ENCODE results near the gene SLC23A3.
"Not testable (repeated sequence)": the region's sequence is repeated elsewhere in the genome, so short reads cannot be mapped to it uniquely, and the experiment has no call there.

Gene SLC23A3

DNA sequence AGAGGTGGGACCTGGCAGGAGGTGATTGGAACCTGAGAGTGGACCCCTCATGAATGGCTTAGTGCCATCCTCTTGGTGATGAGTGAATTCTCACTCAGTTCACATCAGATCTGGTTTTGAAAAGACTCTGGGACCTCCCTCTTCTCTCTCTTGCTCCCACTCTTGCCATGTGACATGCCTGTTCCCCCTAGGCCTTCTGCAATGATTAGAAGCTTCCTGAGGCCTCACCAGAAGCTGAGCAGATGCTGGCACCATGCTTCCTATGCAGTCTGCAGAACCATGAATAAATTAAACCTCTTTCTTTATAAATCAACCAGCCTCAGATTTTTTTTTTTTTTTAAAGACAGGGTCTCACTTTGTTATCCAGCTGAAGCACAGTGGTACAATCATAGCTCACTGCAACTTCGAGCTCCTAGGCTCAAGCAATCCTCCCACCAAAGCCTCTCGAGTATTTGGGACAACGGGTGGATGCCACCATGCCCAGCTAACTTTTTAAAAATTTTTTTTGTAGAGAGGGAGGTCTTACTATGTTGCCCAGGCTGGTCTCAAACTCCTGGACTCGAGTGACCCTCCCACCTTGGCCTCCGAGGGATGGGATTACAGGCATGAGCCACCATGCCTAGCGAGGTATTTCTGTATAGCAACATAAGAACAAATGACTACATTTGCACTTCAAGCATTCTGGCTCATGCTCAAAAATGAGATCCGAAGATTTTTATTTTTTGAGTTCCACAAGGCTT, 34.8 kb upstream of the SLC23A3 start:
- in situ Hi-C loops (cut with MboI; ENCODE audit: low pct_unique_long_range_greater_than_20kb, low sequenced_read_pairs, unreplicated experiment): loop anchor here (5.0 kb wide), 1 partner anchor 32 kb away; the partner anchor contains the start of gene SLC23A3
- no peak for DNase-seq (ENCODE audit: low spot score)
- no peak for TF ChIP-seq CTCF (IDR thresholded peaks at IDR 0.05; ENCODE audit: extremely low read depth, insufficient read depth, missing control alignments)

DNA sequence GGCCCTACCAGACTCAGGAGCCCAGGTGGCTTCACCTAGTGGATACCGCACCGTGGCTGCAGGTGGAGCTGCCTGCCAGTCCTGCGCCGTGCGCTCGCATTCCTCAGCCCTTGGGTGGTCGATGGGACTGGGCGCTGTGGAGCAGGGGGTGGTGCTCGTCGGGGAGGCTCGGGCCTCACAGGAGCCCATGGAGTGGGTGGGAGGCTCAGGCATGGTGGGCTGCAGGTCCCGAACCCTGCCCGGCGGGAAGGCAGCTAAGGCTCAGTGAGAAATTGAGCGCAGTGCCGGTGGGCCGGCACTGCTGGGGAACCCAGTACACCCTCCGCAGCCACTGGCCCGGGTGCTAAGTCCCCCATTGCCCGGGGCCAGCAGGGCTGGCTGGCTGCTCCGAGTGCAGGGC, 31.5 kb upstream of the SLC23A3 start:
- DNase-seq (ENCODE audit: low spot score); in situ Hi-C loops (cut with MboI; ENCODE audit: low pct_unique_long_range_greater_than_20kb, low sequenced_read_pairs, unreplicated experiment): not testable (repeated sequence)

- in situ Hi-C loops (cut with MboI; ENCODE audit: low pct_unique_long_range_greater_than_20kb, low sequenced_read_pairs, unreplicated experiment); DNase-seq (ENCODE audit: low spot score): not testable (repeated sequence)
These were observed 30.9 kb upstream of the SLC23A3 start for GRCh38 chr2:219200502-219201326.

GRCh38 chr2:219199470-219200211, 29.8 kb upstream of the SLC23A3 start:
- TF ChIP-seq CTCF (IDR thresholded peaks at IDR 0.05; ENCODE audit: extremely low read depth, insufficient read depth, missing control alignments): no peak
- in situ Hi-C loops (cut with MboI; ENCODE audit: low pct_unique_long_range_greater_than_20kb, low sequenced_read_pairs, unreplicated experiment): no loop called here
- no peak for DNase-seq (ENCODE audit: low spot score)

GRCh38 chr2:219198974-219199373, 29.1 kb upstream of the SLC23A3 start:
- no peak for DNase-seq (ENCODE audit: low spot score)
- no peak for TF ChIP-seq CTCF (IDR thresholded peaks at IDR 0.05; ENCODE audit: extremely low read depth, insufficient read depth, missing control alignments)
- in situ Hi-C loops (cut with MboI; ENCODE audit: low pct_unique_long_range_greater_than_20kb, low sequenced_read_pairs, unreplicated experiment): no loop called here

DNA sequence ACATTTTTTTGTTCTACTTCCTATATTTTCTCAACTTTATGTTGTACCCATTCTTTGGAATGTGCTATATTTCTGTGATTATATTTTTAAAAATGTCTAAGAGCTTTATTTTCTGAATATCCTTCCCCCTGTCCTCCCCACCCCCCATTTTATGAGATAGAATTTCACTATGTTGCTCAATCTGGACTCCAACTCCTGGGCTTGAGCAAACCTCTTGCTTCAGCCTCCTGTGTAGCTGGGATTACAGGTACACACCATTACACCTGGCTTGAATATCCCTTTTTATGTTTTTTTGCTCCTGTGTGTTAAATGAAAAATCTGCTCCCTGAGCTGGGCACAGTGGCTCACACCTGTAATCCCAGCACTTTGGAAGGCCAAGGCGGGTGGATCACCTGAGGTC, 27.6 kb upstream of the SLC23A3 start:
- TF ChIP-seq CTCF (IDR thresholded peaks at IDR 0.05; ENCODE audit: extremely low read depth, insufficient read depth, missing control alignments): no peak
- in situ Hi-C loops (cut with MboI; ENCODE audit: low pct_unique_long_range_greater_than_20kb, low sequenced_read_pairs, unreplicated experiment): no loop called here
- no peak for DNase-seq (ENCODE audit: low spot score)

DNA sequence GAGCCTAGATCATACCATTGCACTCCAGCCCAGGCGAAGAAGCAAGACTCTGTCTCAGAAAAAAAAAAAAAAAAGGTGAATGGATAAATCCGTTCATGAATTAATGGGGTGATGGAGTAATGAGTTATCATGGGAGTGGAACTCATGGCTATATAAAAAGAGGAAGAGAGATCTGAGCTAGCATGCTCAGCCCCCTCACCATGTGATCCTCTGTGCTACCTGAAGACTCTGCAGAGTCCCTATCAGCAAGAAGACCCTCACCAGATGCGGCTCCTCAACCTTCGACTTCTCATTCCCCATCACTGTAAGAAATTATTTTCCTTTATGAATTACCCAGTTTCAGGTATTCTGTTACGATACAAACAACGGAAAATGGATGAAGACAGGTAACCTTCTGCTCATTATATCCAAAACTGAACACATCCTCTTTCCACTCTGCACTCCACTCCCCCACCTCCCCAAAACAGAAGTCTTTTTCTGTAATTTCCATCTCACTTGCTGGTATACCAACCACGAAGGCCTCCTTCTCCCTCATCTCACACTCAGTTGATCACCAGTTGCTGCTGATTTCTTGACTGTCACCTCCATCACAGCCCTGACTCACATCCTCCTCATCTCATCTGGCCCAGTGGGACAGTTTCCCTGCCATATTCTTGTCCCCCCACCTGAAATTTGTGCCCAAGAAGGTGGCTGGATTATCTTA, 17.1 kb upstream of the SLC23A3 start:
- in situ Hi-C loops (cut with MboI; ENCODE audit: low pct_unique_long_range_greater_than_20kb, low sequenced_read_pairs, unreplicated experiment): no loop called here
- no peak for DNase-seq (ENCODE audit: low spot score)
- TF ChIP-seq CTCF (IDR thresholded peaks at IDR 0.05; ENCODE audit: extremely low read depth, insufficient read depth, missing control alignments): no peak

Measured in GM13977 (cell line).